ENCODE data around the gene PRSS57.
A peak's percentile ranks its signal among the peaks of the same experiment; 100 is the strongest.
"Not testable (repeated sequence)": the region's sequence is repeated elsewhere in the genome, so short reads cannot be mapped to it uniquely, and the experiment has no call there.

PRSS57 gene

DNA sequence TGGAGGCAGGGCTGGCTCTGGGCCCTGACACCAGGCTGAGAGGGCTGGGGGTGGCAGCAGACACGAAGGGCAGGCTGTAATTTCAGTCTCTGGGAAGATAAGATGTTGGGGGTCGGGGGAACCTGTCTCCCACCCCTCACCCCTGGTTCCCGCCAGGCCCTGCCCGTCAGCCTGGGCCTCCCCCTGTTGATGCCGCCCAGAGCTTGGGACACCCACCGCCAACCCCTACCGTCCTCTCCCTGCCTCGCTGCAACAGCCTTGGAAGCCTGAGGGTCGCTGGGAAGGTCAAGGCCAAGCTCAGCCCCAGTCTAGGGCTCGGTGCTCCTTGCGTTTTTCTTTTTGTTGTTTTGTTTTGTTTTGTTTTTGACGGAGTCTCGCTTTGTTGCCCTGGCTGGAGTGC lies 28.0 kb upstream of the PRSS57 start:
- no peak for DNase-seq (ENCODE audit: low read depth in 2 of 2)

DNA sequence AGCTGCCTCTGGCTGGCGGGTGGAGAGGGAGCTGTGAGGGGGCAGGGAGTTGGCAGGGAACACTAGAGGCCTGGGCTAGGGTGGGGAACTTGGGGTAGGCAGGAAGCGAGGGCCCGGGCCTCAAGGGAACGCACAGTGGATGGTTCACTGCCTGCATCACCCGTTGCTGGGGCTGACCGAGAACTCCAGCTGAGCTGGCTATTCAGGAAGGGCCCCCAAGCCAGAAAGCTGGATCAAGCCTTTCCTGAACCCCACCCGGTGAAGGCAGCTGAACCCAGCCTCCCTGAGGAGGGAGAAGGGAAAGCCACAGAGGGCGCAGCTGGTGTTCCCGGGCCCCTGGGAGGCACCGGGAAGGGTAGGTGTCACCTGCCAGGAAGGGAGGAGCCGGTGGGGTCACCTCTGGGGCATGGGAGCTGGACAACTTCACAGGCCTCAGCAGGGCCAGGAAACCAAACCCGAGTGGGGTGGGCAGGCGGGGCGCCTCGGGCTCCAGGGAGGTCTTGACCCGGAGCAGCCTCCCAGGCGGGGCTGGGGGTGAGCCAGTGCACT lies 27.4 kb upstream of the PRSS57 start:
- no peak for DNase-seq (ENCODE audit: low read depth in 2 of 2)

DNA sequence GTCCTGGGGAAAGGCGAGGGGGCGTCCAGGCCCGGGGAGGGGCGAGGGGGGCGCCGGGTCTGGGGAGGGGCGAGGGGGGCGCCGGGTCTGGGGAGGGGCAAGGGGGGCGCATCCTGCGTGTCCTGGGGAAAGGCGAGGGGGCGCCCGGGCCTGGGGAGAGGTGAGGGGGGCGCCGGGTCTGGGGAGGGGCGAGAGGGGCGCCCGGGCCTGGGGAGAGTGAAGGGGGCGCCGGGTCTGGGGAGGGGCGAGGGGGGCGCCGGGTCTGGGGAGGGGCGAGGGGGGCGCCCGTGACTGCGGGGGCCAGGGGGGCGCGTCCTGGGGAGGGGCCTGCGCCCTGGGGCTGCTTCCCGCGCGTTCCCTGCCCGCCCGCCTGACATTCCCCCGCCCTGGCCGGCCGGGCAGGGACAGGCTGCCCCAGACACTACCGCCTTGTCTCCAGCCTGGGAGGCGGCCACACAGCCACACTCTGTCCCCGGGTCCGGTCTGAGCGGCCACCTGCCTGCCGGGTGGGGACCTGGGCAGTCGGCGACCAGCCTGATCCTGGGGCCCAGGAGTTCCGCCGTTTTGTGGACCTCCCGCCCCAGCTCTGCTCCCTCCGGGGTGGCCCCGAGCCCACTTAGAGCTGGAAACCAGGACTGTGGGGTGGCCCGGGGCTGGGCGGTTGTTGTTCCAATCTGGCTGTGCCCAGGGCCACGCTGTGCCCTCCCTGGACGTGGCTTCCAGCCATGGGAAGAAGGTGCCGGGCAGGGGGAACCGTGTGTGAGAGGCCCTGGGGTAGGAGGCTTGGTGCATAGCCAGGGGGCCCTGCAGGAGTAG lies 25.3 kb upstream of the PRSS57 start:
- DNase-seq (ENCODE audit: low read depth in 2 of 2), result no peak

DNA sequence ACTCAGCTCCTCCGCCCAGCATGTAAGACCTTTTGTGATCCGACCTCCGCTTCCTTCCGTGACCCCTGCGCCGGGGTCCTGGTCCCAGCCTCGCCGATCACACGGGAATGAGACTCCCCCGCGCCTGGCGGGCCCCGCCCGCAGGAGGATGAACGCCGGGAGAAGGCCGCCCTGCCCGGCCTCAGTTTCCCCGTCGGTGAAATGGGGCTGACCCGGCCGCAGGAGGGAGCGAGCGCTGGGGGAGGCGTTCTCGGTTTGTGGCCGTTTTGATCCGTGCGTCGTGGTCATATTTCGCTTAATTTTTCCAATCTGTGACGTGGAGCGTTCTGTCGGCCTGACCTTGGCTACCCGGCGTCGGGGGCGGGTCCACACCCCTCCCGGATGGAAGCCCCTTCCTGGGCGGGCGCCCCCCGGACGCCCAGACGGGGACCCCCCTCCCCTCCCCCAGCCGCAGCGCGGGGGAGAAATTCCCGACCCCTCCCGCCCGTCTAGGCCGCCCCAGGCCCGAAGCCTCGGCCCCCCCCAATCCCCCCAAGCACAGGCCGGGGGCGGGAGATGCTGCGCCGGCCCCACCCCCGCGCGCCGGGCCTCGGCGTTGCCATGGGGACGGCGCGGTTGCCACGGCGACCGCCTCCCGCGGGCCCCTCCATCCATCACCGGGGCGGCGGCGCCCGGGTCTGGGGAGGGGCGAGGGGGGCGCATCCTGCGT lies 24.5 kb upstream of the PRSS57 start:
- DNase-seq (ENCODE audit: low read depth in 2 of 2), result no peak

DNA sequence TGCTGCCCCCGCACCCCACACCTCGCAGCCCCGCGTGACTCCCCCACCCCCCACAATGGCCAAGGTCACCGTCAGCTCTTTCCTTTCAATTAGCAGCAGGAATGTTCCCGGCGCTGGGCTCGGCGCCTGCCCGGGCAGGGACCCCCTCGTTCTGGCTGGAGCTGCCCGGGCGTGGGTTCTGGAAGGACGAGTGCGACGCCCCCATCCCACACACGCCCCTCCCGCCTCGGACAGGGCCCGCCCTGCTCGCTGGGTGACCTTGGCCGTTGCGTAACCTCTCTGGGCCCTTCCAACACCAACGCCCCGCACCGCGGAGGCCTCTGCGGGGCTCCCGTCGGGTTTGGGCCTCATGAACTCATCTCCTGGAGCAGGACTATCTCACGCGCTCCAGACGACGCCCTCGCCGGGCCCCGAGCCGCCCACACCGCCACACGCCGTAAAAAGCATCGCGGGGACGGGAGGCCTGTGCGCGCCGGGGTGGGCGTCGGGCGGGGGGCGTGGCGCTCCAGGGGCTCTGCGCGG lies 23.8 kb upstream of the PRSS57 start:
- DNase-seq (ENCODE audit: low read depth in 2 of 2), result no peak

DNA sequence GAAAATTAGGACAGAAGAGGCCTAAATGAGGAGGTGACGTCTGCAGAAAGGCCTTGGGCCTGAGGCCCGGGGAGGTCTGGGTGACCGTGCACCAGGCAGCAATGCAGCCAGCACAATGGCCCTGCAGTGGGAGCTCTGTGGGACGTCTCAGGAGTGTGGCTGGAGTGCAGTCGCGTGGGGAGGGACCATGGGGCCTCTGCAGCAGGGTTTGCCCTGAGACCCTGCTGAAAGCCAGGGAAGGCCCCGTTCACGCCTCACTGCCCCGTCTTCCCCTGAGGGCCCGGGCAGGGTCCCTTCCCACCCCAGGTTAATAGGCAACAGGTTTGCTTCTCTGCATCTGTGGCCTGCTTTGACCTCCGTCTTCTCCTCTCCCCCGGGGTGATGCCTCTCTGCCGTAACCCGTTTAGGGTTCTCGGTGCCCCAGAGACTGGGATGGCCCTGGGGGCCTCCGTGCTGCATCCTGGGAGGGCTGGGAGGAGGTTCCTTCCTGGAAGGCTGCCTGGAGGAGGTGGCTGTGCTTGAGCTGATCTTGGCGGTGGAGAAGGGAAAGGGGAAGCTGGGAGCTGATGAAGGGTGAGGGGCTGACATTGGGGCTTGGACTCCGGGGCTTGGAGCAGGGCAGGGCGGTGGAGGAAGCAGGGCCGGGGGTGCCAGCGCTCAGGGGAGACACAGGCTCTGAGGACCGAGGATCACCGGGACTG lies 23.1 kb upstream of the PRSS57 start:
- no peak for DNase-seq (ENCODE audit: low read depth in 2 of 2)

DNA sequence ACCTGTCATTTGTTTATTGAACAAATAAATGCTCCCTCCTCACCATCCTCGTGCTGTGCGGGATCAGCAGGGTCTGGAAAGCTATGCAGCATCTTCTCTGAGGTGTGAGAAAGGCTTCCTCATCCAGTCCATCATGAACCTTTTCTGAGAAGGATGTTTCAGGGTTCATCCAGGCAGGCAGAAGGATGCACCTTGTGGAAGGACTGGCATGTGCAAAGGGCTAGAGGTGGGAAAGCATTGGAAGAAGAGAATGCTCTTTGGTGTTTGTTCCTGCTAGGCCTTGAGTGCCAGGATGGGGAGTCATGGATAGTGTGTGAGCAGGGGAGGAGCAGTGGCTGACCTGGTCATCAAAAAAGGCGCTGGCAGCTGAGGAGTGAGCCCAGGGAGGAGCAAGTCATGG lies 20.1 kb upstream of the PRSS57 start:
- DNase-seq (ENCODE audit: low read depth in 2 of 2), result no peak

DNA sequence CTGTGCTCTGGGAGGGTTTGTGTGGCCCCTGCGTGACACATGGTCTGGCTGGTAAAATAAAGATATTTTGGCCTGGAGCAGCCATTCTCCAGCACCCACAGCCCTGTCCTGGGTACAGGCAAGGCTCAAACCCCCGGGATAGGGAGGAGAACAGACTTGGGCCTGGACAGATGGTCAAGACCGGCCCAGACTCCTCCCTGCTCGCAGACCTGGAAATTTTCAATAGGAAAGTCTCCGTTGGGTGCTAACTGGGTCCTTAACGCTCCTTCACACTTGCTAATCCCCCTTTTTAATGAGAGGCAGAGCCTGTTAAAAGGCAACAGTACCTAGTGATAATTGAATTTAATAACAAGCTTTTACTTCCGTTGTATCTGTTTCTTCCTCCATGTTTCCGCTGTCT lies 16.0 kb upstream of the PRSS57 start:
- DNase-seq (ENCODE audit: low read depth in 2 of 2), result no peak

DNA sequence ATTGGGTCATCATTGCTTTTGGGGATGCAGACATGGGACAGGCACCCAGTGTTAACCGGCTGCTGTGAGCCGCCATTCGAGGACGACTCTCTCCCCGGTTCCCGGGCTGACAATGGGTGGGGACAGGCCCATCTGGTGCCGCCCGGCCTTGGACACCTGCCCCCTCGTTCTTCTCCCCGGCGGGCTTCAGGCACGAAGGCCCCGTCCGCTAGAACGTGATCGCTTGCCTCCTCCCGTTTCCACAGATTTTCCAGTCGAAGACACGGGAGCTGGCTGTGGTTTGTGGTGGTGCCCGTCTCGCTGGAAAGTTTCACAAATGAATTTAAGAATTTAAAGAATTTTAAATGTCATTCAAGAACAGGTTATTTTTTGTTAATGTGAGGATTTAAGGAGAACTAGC lies 15.5 kb upstream of the PRSS57 start:
- DNase-seq (ENCODE audit: low read depth in 2 of 2), result no peak

DNA sequence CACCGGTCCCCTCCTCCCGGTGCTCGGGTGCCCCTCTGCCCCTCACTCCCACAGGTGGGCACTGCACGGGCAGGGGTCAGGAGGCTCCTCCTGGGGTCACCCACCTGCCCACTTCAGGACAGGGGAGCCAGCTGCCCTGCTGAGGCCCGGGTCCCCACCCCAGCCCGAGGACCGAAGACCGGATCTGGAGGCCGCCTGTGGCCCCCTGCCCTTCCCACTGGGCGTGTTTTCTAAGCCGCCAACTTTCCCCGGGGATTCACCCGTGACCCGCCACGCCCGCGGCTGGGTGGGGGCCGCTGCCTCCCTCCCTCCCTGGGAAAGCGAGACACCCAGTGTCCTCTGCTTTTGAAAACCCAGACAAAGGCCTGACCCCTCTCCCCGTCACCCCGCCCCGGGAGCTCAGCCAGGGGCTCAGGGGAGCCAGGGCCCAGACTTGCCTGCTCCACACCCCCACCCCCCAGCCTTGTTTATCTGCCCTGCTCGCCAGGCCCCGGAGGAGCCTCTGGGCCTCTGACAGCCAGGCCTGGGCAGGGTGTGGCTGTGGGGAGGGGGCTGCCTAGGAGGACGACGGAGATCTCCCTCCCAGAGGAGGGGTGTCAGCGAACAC lies 14.8 kb upstream of the PRSS57 start:
- no peak for DNase-seq (ENCODE audit: low read depth in 2 of 2)

DNA sequence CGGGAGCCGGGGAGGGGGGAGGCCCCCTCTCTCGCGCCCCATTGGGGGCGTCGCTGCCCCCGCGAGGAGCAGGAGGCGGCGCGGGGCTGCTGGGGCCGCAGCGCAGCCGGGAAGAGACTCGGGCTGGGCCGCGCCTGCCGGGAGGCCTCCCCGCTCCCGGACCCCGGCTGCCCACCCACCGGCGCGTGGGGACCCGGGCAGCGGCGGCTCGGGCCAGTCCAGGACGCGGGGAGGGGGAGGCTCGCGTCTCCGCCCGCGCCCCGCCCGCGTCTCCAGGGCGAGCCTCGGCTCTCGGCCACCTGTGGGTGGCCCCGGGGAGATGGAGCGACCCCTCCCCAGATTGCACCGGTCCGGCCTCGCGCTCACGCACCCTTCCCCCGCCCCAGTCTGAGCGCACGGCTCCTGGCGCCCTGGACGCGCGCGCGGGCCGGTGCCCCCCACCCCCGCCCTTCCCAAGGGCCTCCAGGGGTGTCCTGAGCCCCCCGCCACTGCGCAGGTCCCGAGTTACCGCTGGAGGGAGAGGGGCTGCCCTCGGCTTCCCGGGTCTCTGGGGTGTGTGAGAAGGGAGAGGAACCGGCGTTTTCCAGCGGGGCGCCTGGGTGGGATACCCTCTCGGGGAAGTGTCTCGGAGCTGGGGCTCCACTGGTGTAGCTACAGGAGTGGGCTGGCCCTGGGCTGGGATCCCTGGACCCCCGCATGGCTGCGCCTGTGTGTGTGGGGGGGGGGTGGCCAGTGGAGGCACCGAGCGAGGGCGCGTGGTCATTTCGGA lies 14.1 kb upstream of the PRSS57 start:
- no peak for DNase-seq (ENCODE audit: low read depth in 2 of 2)

DNA sequence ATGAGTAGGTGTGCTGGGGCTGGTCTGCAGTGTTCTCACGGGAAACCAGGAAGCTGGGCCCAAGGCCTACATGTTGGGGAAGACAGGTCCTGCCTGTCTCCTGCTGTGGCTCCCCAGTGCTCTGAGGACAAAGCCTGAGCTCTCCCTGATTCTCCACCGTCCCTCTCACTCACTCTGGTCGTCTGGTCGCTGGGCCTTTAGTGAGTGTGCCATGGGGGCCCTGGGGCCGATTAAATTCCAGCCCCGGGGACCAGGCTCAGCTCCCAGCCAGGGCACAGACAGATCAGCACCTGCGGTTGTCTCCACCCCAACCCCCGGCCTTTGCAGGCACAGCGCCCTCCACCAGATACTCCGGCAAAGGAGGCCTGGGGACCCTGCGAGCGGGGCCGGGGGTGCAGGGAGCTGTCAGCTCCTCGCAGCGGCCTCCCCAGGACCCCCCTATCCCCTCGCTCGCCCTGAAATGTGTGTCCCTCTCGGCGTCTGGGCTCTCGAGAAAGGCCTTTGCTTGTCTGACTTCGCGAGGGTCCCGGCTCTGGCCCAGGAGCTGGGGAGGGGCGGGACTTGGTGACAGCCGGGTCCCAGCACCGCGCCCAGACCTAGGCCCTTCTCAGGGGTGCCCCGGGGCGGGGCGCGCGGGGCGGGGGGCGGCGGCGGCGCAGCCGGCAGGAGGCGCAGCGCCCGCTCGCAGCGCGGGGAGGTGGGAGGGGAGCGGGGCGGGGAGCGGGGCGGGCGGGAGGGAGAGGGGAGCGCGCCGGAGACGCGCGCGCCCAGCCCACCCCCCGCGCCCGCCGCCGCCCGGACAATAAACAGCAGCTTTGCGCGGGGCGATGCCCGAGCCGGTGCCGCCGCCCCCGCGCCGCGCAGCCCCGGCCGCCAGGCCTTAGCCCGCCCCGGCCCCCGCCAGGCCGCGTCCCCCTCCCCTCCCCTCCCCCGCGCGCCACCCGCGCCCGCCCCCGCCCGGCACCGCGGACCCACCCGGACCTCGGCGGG lies 13.2 kb upstream of the PRSS57 start, which contains the start of gene PALM:
PALM (plus strand) TSS at position 782 of the 990 bp plus-strand sequence. CDS start 212 bp downstream, outside the sequence.
- DNase-seq (ENCODE audit: low read depth in 2 of 2), result no peak

DNA sequence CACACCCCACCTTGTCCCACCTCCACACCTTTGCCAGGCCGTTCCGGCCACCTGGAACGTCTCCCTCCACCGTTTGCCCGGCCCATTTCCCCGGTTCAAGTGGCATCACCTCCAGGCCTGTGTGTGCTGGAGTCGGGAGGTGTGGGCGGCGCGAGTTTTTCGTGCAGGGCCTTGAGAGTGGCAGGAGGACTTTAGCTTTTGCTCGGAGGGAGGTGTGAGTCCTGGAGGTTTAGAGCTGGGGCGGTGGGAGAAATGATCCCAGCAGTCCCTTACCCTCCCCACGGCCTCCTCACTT lies 9.1 kb upstream of the PRSS57 start:
- DNase-seq (ENCODE audit: low read depth in 2 of 2), result no peak

DNA sequence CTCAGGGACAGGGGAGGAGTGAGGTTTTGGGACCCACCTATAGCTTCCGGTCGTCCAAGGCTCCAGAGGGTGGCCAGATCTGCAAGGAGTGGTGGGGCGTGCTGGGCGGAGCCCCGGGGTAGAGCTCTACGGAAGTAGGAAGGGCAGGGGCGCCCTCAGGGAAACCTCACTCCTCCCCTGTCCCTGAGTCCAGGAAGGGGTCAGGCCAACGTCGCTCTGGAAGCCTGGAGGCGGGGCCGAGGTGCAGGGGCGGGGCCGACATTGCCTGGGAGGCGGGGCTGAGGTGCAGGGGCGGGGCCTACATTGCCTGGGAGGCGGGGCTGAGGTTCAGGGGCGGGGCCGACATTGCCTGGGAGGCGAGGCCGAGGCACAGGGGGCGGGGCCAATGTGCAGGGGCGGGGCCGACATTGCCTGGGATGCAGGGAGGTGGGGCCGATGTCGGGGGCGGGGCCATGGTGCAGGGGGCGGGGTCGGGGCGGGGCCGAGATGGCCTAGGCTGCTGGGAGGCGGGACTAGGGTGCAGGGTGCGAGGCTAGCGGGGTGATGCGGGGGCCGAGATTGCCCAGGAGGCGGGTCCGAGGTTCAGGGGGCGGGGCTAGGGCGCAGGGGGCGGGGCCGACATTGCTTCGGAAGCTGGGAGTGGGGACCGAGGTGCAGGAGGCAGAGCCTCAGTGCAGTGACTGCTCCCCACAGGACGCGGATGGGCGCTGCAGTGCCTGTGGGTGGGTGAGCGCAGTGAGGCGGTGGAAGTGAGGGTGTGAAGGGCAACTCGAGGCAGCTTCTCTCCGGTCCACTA lies 8.6 kb upstream of the PRSS57 start:
- DNase-seq (ENCODE audit: low read depth in 2 of 2), result peak; percentile 24 to 50

DNA sequence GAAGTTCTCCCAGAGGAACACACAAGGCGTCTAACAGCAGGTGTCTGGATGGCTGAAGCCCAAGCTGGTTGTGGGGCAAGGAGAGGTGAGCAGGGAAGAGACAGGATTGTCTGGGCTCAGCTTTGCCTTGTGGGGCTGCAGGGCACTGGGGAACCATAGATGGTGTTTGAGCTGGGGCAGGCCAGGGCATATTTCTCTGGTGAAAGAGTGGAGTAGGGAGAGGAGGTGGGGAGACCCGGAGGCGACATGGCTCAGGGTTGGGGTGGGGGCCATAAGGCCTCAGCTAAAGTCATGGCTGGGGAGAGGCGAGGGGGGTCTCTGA lies 8.0 kb upstream of the PRSS57 start:
- DNase-seq (ENCODE audit: low read depth in 2 of 2), result no peak

DNA sequence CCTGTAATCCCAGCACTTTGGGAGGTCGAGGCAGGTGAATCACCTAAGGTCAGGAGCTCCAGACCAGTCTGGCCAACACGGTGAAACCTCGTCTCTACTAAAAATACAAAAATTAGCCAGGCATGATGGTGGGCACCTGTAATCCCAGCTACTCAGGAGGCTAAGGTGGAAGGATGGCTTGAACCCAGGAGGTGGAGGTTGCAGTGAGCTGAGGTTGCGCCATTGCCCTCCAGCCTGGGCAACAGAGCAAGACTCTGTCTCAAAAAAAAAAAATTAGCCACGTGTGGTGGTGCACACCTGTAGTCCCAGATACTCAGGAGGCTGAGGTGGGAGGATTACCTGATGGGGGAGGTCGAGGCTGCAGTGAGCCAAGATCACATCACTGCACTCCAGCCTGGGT lies 7.6 kb upstream of the PRSS57 start:
- not testable (repeated sequence) for DNase-seq (ENCODE audit: low read depth in 2 of 2)

DNA sequence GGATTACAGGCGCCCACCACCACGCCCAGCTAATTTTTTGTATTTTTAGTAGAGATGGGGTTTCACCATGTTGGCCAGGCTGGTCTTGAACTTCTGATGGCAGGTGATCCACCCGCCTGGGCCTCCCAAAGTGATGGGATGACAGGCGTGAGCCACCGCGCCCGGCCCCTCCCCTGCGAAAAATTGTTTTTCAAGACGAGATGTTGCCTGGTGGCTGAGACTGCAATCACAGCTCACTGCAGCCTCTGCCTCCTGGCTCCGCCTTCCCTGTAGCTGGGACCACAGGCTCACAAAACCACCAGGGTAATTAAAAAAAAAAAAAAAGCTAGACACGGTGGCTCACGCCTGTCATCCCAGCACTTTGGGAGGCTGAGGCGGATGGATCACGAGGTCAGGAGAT lies 4.6 kb upstream of the PRSS57 start:
- not testable (repeated sequence) for DNase-seq (ENCODE audit: low read depth in 2 of 2)

DNA sequence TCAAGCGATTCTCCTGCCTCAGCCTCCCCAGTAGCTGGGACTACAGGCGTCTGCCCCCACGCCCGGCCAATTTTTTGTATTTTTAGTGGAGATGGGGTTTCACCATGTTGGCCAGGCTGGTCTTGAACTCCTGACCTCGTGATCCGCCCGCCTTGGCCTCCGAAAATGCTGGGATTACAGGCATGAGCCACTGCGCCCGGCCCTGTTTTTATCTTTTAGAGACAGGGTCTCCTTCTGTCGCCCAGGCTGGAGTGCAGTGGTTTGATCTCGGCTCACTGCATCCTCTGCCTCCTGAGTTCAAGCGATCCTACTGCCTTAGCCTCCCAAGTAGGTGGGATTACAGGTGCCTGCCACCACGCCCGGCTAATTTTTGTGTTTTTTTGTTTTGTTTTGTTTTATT lies 3.3 kb upstream of the PRSS57 start:
- not testable (repeated sequence) for DNase-seq (ENCODE audit: low read depth in 2 of 2)
